Measurements from ENCODE around the gene CTR9. TPM values are rescaled to one million over a fixed set of nuclear protein-coding genes. Genes with fewer than 3 reads are reported as not detected.

CTR9 gene
- total and polyA plus RNA-seq, 9 of the 15 experiments (the other 6 are each of a cell fraction or from before 2014, with no cell fraction given): 25.4 to 79.3 (median 47.3) TPM

- TF ChIP-seq AFF4 (CRISPR knock-in tag; IDR thresholded peaks at IDR 0.05) (no peak), ILF3 (IDR thresholded peaks at IDR 0.05; ENCODE audit: borderline replicate concordance) (no peak), THAP7 (CRISPR knock-in tag; IDR thresholded peaks at IDR 0.05) (no peak), EP300 (IDR thresholded peaks at IDR 0.05; ENCODE audit: low read length) (peak; percentile 75), KLF1 (tag; IDR thresholded peaks at IDR 0.05) (no peak), HEY1 (CRISPR knock-in tag; IDR thresholded peaks at IDR 0.05; ENCODE audit: borderline replicate concordance) (no peak), RFX5 (IDR thresholded peaks at IDR 0.05; ENCODE audit: low read depth, low read length) (no peak), ZNF134 (CRISPR knock-in tag; conservative IDR thresholded peaks at IDR 0.05) (no peak), CHCHD3 (CRISPR knock-in tag; IDR thresholded peaks at IDR 0.05) (no peak), NEUROD1 (IDR thresholded peaks at IDR 0.05; ENCODE audit: borderline replicate concordance, low read depth, low read length, partially characterized antibody) (no peak), FOXJ2 (tag; IDR thresholded peaks at IDR 0.05) (no peak), PTRF (tag; IDR thresholded peaks at IDR 0.05) (no peak), LEF1 (IDR thresholded peaks at IDR 0.05) (peak; percentile 70; the same call in 1 of the 2 replicates), RBM39 (optimal IDR thresholded peaks at IDR 0.05; ENCODE audit: low read depth, low read length) (no peak), ZNF512 (tag; IDR thresholded peaks at IDR 0.05) (no peak), ZNF146 (CRISPR knock-in tag; IDR thresholded peaks at IDR 0.05; ENCODE audit: unreplicated experiment) (no peak), HMGXB4 (CRISPR knock-in tag; IDR thresholded peaks at IDR 0.05) (no peak), CHD2 (IDR thresholded peaks at IDR 0.05; ENCODE audit: low read depth, low read length) (no peak), FUS (optimal IDR thresholded peaks at IDR 0.05; ENCODE audit: low read depth, low read length) (no peak), CBFA2T3 (IDR thresholded peaks at IDR 0.05) (peak; percentile 64)
Measured at GRCh38 chr11:10716122-10716521, 34.9 kb upstream of the CTR9 start (continued).
